Ishikawa (cell line): ENCODE data around the gene CLECL1.

ENCODE experiments used
- CREB1 ChIP-seq: IDR thresholded peaks from 2 replicates; pipeline ENCODE4 v1.6.1; 2012; ENCODE audit warnings: low read depth
- EGR1 ChIP-seq: IDR thresholded peaks from 2 replicates; pipeline ENCODE4 v1.6.1; 2012
- RAD21 ChIP-seq: IDR thresholded peaks from 2 replicates; pipeline ENCODE4 v1.6.1; 2012; ENCODE audit warnings: low read depth
- REST ChIP-seq: IDR thresholded peaks from 2 replicates; pipeline ENCODE4 v1.6.1; 2012; ENCODE audit warnings: low read depth, mild to moderate bottlenecking
- TCF12 ChIP-seq: IDR thresholded peaks from 2 replicates; pipeline ENCODE4 v1.6.1; 2012; ENCODE audit warnings: low read depth
- YY1 ChIP-seq: IDR thresholded peaks from 2 replicates; pipeline ENCODE4 v1.6.1; 2012; ENCODE audit warnings: low read depth

GRCh38 chr12:9731797-9732196 is 1.1 kb downstream of the CLECL1 start:
- no peak for TF ChIP-seq REST
- TF ChIP-seq RAD21 = no peak
- no peak for TF ChIP-seq EGR1
- no peak for TF ChIP-seq YY1
- TF ChIP-seq TCF12 = no peak
- no peak for TF ChIP-seq CREB1
